ENCODE results near the gene RAB40A. TPM values are rescaled to one million over a fixed set of nuclear protein-coding genes. Genes with fewer than 3 reads are reported as not detected.
"Not testable (repeated sequence)": the region's sequence is repeated elsewhere in the genome, so short reads cannot be mapped to it uniquely, and the experiment has no call there.

RAB40A gene
- total RNA-seq, 1 experiment from 2014 or later: not detected

DNA sequence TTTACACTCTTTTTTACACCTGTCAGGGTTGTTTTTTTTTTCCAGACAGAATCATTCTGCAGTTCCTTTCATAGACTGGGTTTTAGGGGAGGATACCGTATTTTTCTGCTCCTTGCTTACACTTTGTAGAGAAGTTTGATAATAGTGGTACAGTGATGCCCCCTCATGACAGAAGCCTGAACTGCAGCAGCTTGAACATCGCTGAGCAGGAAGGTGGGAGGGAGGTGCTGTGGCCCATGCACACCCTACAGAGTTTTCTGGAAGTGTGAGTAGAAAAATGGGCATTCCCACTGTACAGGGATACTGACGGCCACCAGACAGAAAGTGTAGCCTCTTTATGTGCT lies 54.5 kb downstream of the RAB40A start:
- DNase-seq (ENCODE audit: low read depth): peak; percentile 69

DNA sequence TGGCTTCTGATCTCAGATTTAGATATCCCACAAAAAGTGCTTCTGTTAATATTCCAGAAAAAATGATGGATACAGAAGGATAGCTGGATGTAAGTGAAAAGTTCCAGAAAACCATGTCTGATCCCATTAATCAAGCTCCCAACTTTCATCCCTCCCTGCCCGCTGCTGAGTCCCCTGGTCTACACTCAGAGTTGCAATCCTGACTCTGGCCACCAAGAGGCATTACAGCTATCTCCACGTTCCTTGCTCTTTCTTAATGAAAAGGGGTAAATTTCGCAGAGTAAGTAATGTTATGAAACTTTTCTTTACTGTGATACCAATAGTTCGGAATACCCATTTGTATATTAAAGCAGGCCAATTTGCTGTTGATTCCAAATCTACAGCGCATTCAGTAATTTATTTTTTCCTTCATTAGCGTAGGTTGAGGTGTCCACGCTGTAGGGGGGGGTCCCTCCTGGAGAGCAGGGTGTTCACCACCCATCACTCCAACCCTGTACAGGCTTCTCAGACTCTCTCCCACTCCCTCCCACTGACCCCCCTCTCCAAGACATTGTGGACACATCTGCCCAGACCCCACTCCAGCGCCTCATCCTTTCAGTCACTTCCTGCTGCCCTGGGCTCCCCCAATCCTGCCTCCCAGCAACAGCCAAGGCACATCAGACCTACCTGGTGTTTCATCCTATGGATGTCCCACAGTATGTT lies 55.1 kb downstream of the RAB40A start:
- no peak for DNase-seq (ENCODE audit: low read depth)

DNA sequence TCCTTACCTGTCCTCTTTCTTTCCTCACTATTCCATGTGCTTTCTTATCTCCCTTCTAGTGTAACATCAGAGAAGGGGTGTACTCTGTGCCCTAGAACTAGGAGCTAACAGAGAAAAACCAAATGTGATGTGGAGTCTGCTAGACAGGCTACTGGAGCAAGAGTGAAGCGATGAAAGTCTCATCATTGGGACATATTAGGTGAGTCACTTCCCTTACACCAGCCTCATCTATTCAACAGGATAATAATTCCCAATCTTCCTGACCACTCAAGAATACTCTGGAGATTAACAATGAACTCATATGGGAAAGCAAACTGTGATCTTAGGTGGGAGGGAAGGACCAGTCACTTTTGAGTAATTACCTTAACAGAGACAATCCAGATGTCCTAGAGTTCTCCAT lies 58.1 kb downstream of the RAB40A start:
- peak; percentile 5 for DNase-seq (ENCODE audit: low read depth)

DNA sequence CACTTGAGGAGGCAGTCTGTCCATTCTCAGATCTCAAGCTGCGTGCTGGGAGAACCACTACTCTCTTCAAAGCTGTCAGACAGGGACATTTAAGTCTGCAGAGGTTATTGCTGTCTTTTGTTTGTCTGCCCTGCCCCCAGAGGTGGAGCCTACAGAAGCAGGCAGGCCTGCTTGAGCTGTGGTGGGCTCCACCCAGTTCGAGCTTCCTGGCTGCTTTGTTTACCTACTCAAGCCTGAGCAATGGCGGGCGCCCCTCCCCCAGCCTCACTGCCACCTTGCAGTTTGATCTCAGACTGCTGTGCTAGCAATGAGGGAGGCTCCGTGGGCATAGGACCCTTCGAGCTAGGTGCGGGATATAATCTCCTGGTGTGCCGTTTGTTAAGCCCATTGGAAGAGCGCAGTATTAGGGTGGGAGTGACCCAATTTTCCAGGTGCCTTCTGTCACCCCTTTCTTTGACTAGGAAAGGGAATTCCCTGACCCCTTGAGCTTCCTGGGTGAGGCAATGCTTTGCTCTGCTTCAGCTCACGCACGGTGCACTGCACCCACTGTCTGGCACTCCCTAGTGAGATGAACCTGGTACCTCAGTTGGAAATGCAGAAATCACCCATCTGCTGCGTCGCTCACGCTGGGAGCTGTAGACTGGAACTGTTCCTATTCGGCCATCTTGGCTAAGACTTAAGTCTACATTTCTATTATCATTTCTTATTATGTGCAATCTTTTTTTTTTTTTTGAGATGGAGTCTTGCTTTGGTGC lies 59.1 kb downstream of the RAB40A start:
- not testable (repeated sequence) for DNase-seq (ENCODE audit: low read depth)

DNA sequence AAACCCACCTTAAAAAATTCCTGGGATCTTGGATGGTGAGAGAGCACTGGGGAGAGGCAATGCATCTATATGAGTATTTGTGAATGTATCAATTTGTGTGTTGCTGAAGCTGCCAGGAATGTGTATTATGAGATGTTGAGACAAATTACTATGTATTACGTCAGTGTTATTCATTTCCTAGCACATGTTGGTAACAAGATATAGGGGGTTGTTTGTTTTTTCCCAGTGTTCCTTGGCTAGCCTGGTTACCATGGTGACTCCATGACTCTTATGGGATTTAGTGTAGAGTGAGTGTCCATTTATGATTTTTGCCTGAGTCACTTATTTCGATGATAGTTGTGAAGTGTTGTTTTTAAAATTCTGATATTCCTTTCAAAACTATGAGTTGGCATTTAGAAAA lies 65.6 kb downstream of the RAB40A start:
- DNase-seq (ENCODE audit: low read depth): peak; percentile 95

Other genes starting within 250 kb of the RAB40A start
- gene TCEAL5, start 242.7 kb downstream of the RAB40A start, total RNA-seq (2014; rRNA removed; shearing (Covaris generic)): not detected in 2 replicates
- gene BEX2, start 208.5 kb downstream of the RAB40A start, total RNA-seq (2014; rRNA removed; shearing (Covaris generic)): 2.0 and 2.9 TPM in 2 replicates
- gene TCEAL7, start 189.2 kb downstream of the RAB40A start, total RNA-seq (2014; rRNA removed; shearing (Covaris generic)): not detected in 2 replicates
- gene TCEAL9, start 163.0 kb downstream of the RAB40A start, total RNA-seq (2014; rRNA removed; shearing (Covaris generic)): 40.8 and 43.8 TPM in 2 replicates
- 198 and 210 TPM in 2 replicates for gene BEX3, start 143.0 kb downstream of the RAB40A start, total RNA-seq (2014; rRNA removed; shearing (Covaris generic))
- 30.0 and 33.0 TPM in 2 replicates for gene TCEAL4, start 66.0 kb upstream of the RAB40A start, total RNA-seq (2014; rRNA removed; shearing (Covaris generic))
- gene TCEAL3, start 88.5 kb upstream of the RAB40A start, total RNA-seq (2014; rRNA removed; shearing (Covaris generic)): 14.3 and 17.1 TPM in 2 replicates
- gene TCEAL1, start 109.5 kb upstream of the RAB40A start, total RNA-seq (2014; rRNA removed; shearing (Covaris generic)): 21.9 and 33.4 TPM in 2 replicates
- gene MORF4L2, start 167.2 kb upstream of the RAB40A start, total RNA-seq (2014; rRNA removed; shearing (Covaris generic)): 397 and 471 TPM in 2 replicates
- not detected in 2 replicates for gene TMEM31, start 191.4 kb upstream of the RAB40A start, total RNA-seq (2014; rRNA removed; shearing (Covaris generic))

Measured in HT1080 (cell line).